Measurements from ENCODE around the gene USP33.
A peak's percentile ranks its signal among the peaks of the same experiment; 100 is the strongest.
"Not testable (repeated sequence)": the region's sequence is repeated elsewhere in the genome, so short reads cannot be mapped to it uniquely, and the experiment has no call there.

Gene USP33

GRCh38 chr1:77687519-77687906 is 72.1 kb downstream of the USP33 start:
- Histone ChIP-seq H2AFZ (ENCODE audit: low read length, unreplicated experiment) (no peak overlapping the region), H3K4me1 (ENCODE audit: control insufficient read depth, insufficient read depth, low read length, unreplicated experiment) (peaks cover 16% of the 10 kb centered on the region), H3K27ac (ENCODE audit: low read depth, low read length) (no peak overlapping the region), H3K4me3 (ENCODE audit: low read depth, low read length) (no peak overlapping the region), H3K79me2 (ENCODE audit: control insufficient read depth, insufficient read depth, low read length, unreplicated experiment) (no peaks in the 10 kb centered on the region), H3K36me3 (ENCODE audit: insufficient read depth, low read length) (peaks cover 5% of the 10 kb centered on the region; the same call in 1 of the 2 replicates), H3K27me3 (ENCODE audit: insufficient read depth, low read length) (no peaks in the 10 kb centered on the region)

DNA sequence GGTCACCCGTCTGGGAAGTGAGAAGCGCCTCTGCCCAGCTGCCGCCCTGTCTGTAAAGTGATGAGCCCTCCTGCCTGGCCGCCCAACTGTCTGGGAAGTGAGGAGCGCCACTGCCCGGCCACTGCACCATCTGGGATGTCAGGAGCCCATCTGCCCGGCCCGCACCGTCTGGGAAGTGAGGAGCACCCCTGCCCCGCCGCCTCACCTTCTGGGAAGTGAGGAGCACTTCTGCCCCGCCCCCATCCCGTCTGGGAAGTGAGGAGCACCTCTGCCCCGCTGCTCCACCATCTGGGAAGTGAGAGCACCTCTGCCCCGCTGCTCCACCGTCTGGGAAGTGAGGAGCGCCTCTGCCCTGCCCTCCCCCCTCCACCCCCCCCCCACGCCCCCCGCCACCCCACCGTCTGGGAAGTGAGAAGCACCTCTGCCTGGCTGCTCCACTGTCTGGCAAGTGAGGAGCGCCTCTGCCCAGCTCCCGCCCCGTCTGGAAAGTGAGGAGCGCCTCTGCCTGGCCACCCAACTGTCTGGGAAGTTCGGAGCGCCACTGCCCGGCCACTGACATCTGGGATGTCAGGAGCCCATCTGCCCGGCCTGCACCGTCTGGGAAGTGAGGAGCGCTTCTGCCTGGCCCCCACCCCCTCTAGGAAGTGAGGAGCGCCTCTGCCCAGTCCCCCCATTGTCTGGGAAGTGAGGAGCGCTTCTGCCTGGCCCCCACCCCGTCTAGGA is 72.7 kb downstream of the USP33 start:
- H3K27me3 ChIP-seq (ENCODE audit: insufficient read depth, low read length) = no peaks in the 10 kb centered on the region
- H3K79me2 ChIP-seq (ENCODE audit: control insufficient read depth, insufficient read depth, low read length, unreplicated experiment) = peaks cover 5% of the 10 kb centered on the region
- H3K4me3 ChIP-seq (ENCODE audit: low read depth, low read length) = no peak overlapping the region
- H3K36me3 ChIP-seq (ENCODE audit: insufficient read depth, low read length) = peaks cover 5% of the 10 kb centered on the region; the same call in 1 of the 2 replicates
- H2AFZ ChIP-seq (ENCODE audit: low read length, unreplicated experiment) = no peak overlapping the region
- no peak overlapping the region for H3K27ac ChIP-seq (ENCODE audit: low read depth, low read length)
- peaks cover 16% of the 10 kb centered on the region for H3K4me1 ChIP-seq (ENCODE audit: control insufficient read depth, insufficient read depth, low read length, unreplicated experiment)

DNA sequence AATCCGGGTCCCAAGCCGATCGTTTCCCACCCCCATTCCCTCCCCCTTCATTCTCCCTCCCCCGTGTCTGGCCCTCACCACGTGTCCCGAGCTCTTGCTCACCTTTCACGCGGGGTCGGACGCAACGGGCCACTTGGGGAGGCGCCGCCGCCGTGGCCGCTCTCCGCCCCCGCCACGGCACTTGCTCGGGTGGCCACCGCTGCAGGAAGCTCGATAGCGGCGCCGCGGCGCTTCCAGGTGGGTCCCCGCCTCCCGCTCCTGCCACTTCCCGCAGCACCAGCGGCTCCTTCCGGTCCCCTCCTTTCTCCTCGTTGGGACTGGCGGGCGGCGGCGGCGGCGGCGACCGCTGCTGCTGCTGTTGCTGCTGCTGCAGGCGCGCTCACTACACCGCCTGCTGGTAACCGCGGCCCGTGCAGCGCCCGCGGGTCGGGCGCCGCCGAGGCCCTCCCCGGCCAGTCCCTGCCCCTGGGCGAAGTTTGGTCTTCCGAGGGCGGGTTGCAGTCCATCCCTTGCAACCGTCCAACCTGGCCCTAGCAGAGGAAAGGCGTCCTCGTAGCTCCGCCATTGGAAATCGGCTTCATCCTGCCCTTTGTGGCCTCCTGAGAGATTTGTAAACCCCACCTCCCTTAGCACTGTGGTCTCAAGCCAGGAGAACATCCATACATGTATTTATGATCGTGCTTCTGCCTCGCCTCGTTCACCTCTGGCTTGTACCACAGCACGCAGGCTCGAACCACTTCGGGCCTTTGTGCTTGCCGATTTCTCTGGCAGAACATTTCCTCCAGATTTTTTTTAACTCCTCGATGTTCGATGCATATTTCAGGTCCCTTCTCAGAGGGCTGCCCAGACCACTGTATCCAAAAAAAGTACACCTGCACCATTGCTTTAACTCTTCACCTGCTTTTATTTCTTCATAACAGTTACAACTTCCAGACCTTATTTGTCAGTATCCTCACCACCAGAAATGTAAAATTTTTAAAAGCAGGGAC is 76.2 kb downstream of the USP33 start:
- Histone ChIP-seq H3K27ac (ENCODE audit: low read depth, low read length) (peak overlapping the region; percentile 99), H3K27me3 (ENCODE audit: insufficient read depth, low read length) (no peaks in the 10 kb centered on the region), H3K79me2 (ENCODE audit: control insufficient read depth, insufficient read depth, low read length, unreplicated experiment) (peaks cover 39% of the 10 kb centered on the region), H3K4me3 (ENCODE audit: low read depth, low read length) (peak overlapping the region; percentile 94), H2AFZ (ENCODE audit: low read length, unreplicated experiment) (peak overlapping the region; percentile 80), H3K36me3 (ENCODE audit: insufficient read depth, low read length) (no peaks in the 10 kb centered on the region), H3K4me1 (ENCODE audit: control insufficient read depth, insufficient read depth, low read length, unreplicated experiment) (peaks cover 31% of the 10 kb centered on the region)

- H3K4me3 ChIP-seq (ENCODE audit: low read depth, low read length) = peak within 1 kb of the TSS; percentile 94
- peak within 1 kb of the TSS; percentile 94 for H2AFZ ChIP-seq (ENCODE audit: low read length, unreplicated experiment)
- H3K79me2 ChIP-seq (ENCODE audit: control insufficient read depth, insufficient read depth, low read length, unreplicated experiment) = peaks cover 48% of the 10 kb centered on the region
- no peaks in the 10 kb centered on the region for H3K36me3 ChIP-seq (ENCODE audit: insufficient read depth, low read length)
- no peaks in the 10 kb centered on the region for H3K27me3 ChIP-seq (ENCODE audit: insufficient read depth, low read length)
- H3K27ac ChIP-seq (ENCODE audit: low read depth, low read length) = peak within 1 kb of the TSS; percentile 99
- H3K4me1 ChIP-seq (ENCODE audit: control insufficient read depth, insufficient read depth, low read length, unreplicated experiment) = peaks cover 31% of the 10 kb centered on the region
These were observed 77.0 kb downstream of the USP33 start, which contains the start of gene ZZZ3 for GRCh38 chr1:77682460-77683159. Gene ZZZ3 (minus strand): TSS chr1:77682658. CDS start chr1:77633354, 49,304 bp downstream.

- H3K27ac ChIP-seq (ENCODE audit: low read depth, low read length) = no peak overlapping the region
- H3K79me2 ChIP-seq (ENCODE audit: control insufficient read depth, insufficient read depth, low read length, unreplicated experiment) = peaks cover 72% of the 10 kb centered on the region
These were observed 79.5 kb downstream of the USP33 start for GRCh38 chr1:77680173-77680572.

GRCh38 chr1:77678660-77679610 is 80.7 kb downstream of the USP33 start:
- no peaks in the 10 kb centered on the region for H3K27me3 ChIP-seq (ENCODE audit: insufficient read depth, low read length)
- peaks cover 23% of the 10 kb centered on the region for H3K4me1 ChIP-seq (ENCODE audit: control insufficient read depth, insufficient read depth, low read length, unreplicated experiment)

More at GRCh38 chr1:77680173-77680572, 79.5 kb downstream of the USP33 start:
- no peak overlapping the region for H2AFZ ChIP-seq (ENCODE audit: low read length, unreplicated experiment)
- H3K4me1 ChIP-seq (ENCODE audit: control insufficient read depth, insufficient read depth, low read length, unreplicated experiment) = peaks cover 29% of the 10 kb centered on the region
- no peaks in the 10 kb centered on the region for H3K36me3 ChIP-seq (ENCODE audit: insufficient read depth, low read length)
- no peaks in the 10 kb centered on the region for H3K27me3 ChIP-seq (ENCODE audit: insufficient read depth, low read length)
- H3K4me3 ChIP-seq (ENCODE audit: low read depth, low read length) = peak overlapping the region; percentile 51

GRCh38 chr1:77674807-77675206 is 84.8 kb downstream of the USP33 start:
- H2AFZ ChIP-seq (ENCODE audit: low read length, unreplicated experiment); H3K27ac ChIP-seq (ENCODE audit: low read depth, low read length); H3K36me3 ChIP-seq (ENCODE audit: insufficient read depth, low read length); H3K27me3 ChIP-seq (ENCODE audit: insufficient read depth, low read length); H3K4me3 ChIP-seq (ENCODE audit: low read depth, low read length): not testable (repeated sequence)
- H3K79me2 ChIP-seq (ENCODE audit: control insufficient read depth, insufficient read depth, low read length, unreplicated experiment) = peaks cover 98% of the 10 kb centered on the region
- peaks cover 39% of the 10 kb centered on the region for H3K4me1 ChIP-seq (ENCODE audit: control insufficient read depth, insufficient read depth, low read length, unreplicated experiment)

More at GRCh38 chr1:77678660-77679610, 80.7 kb downstream of the USP33 start:
- Histone ChIP-seq H3K36me3 (ENCODE audit: insufficient read depth, low read length) (no peaks in the 10 kb centered on the region), H3K27ac (ENCODE audit: low read depth, low read length) (no peak overlapping the region), H3K4me3 (ENCODE audit: low read depth, low read length) (no peak overlapping the region), H3K79me2 (ENCODE audit: control insufficient read depth, insufficient read depth, low read length, unreplicated experiment) (peaks cover 82% of the 10 kb centered on the region), H2AFZ (ENCODE audit: low read length, unreplicated experiment) (no peak overlapping the region)

DNA sequence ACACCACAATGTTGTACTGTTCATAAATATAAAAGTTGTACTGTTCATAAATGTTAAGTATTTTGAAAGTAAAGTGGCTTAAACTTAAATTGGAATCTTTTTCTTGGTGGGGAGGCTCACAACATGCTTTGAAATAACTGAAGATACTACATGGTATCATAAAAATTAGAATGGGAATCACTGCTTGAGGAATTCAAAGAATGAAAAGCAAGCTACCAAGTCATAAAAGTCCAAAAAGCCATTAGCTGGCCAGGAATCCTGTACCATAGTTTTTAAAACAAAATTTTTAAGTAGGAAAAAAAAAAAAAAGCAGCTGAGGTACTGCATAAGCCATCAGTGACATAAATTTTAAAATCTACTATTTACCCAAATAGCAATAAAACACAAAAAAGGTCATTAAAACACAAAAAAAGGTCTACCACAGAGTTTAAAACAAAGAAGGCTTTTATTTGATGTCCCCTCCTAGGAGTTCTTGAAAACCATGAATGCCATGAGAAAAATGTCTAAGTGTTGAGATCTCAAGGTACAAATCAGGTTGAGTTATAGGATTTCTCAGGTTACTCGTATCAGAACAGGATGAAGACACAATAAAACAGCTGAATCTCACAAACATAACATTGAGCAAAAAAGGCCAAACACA is 85.8 kb downstream of the USP33 start:
- H3K27me3 ChIP-seq (ENCODE audit: insufficient read depth, low read length) = no peaks in the 10 kb centered on the region
- no peak overlapping the region for H3K4me3 ChIP-seq (ENCODE audit: low read depth, low read length)
- peaks cover 98% of the 10 kb centered on the region for H3K79me2 ChIP-seq (ENCODE audit: control insufficient read depth, insufficient read depth, low read length, unreplicated experiment)
- H3K27ac ChIP-seq (ENCODE audit: low read depth, low read length) = no peak overlapping the region
- peaks cover 35% of the 10 kb centered on the region for H3K4me1 ChIP-seq (ENCODE audit: control insufficient read depth, insufficient read depth, low read length, unreplicated experiment)
- H2AFZ ChIP-seq (ENCODE audit: low read length, unreplicated experiment) = no peak overlapping the region
- no peaks in the 10 kb centered on the region for H3K36me3 ChIP-seq (ENCODE audit: insufficient read depth, low read length)

GRCh38 chr1:77673030-77673429 is 86.6 kb downstream of the USP33 start:
- no peak overlapping the region for H2AFZ ChIP-seq (ENCODE audit: low read length, unreplicated experiment)
- peaks cover 31% of the 10 kb centered on the region for H3K4me1 ChIP-seq (ENCODE audit: control insufficient read depth, insufficient read depth, low read length, unreplicated experiment)
- H3K36me3 ChIP-seq (ENCODE audit: insufficient read depth, low read length) = no peaks in the 10 kb centered on the region
- H3K79me2 ChIP-seq (ENCODE audit: control insufficient read depth, insufficient read depth, low read length, unreplicated experiment) = peaks cover 97% of the 10 kb centered on the region
- no peaks in the 10 kb centered on the region for H3K27me3 ChIP-seq (ENCODE audit: insufficient read depth, low read length)
- H3K27ac ChIP-seq (ENCODE audit: low read depth, low read length) = no peak overlapping the region
- no peak overlapping the region for H3K4me3 ChIP-seq (ENCODE audit: low read depth, low read length)
